Measurements from ENCODE around the gene TMEM8B. TPM values are rescaled to one million over a fixed set of nuclear protein-coding genes. Genes with fewer than 3 reads are reported as not detected.

The TMEM8B gene
- total and polyA plus RNA-seq, 10 of the 15 experiments (the other 5 are each of a cell fraction or from before 2014, with no cell fraction given), result 0.19 to 7.6 (median 2.5) TPM

DNA sequence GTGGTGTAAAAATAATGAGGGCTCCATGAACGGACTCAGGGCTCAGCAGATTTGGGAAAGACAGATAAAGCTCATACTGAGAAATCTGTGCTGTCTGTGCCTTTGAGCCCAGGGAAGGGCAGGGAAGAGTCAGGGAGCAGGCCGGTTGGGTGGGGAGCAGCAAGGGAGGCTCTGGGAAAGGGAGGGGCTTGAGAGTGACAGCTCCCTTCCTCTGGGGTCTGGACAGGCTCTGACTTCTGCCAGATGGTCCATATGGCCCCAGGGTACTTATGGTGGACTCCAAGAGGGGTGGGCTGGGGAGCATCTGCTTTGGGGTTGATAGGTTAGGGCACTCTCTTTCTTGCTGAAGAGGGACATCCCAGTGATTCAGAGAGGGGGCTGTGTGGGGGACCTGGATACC lies 35.6 kb upstream of the TMEM8B start (continued):
- TF ChIP-seq, protein P1, sequence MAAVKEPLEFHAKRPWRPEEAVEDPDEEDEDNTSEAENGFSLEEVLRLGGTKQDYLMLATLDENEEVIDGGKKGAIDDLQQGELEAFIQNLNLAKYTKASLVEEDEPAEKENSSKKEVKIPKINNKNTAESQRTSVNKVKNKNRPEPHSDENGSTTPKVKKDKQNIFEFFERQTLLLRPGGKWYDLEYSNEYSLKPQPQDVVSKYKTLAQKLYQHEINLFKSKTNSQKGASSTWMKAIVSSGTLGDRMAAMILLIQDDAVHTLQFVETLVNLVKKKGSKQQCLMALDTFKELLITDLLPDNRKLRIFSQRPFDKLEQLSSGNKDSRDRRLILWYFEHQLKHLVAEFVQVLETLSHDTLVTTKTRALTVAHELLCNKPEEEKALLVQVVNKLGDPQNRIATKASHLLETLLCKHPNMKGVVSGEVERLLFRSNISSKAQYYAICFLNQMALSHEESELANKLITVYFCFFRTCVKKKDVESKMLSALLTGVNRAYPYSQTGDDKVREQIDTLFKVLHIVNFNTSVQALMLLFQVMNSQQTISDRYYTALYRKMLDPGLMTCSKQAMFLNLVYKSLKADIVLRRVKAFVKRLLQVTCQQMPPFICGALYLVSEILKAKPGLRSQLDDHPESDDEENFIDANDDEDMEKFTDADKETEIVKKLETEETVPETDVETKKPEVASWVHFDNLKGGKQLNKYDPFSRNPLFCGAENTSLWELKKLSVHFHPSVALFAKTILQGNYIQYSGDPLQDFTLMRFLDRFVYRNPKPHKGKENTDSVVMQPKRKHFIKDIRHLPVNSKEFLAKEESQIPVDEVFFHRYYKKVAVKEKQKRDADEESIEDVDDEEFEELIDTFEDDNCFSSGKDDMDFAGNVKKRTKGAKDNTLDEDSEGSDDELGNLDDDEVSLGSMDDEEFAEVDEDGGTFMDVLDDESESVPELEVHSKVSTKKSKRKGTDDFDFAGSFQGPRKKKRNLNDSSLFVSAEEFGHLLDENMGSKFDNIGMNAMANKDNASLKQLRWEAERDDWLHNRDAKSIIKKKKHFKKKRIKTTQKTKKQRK (IDR thresholded peaks at IDR 0.05; ENCODE audit: low read depth, low read length), result no peak
- TF ChIP-seq, protein P2, sequence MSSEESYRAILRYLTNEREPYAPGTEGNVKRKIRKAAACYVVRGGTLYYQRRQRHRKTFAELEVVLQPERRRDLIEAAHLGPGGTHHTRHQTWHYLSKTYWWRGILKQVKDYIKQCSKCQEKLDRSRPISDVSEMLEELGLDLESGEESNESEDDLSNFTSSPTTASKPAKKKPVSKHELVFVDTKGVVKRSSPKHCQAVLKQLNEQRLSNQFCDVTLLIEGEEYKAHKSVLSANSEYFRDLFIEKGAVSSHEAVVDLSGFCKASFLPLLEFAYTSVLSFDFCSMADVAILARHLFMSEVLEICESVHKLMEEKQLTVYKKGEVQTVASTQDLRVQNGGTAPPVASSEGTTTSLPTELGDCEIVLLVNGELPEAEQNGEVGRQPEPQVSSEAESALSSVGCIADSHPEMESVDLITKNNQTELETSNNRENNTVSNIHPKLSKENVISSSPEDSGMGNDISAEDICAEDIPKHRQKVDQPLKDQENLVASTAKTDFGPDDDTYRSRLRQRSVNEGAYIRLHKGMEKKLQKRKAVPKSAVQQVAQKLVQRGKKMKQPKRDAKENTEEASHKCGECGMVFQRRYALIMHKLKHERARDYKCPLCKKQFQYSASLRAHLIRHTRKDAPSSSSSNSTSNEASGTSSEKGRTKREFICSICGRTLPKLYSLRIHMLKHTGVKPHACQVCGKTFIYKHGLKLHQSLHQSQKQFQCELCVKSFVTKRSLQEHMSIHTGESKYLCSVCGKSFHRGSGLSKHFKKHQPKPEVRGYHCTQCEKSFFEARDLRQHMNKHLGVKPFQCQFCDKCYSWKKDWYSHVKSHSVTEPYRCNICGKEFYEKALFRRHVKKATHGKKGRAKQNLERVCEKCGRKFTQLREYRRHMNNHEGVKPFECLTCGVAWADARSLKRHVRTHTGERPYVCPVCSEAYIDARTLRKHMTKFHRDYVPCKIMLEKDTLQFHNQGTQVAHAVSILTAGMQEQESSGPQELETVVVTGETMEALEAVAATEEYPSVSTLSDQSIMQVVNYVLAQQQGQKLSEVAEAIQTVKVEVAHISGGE (CRISPR knock-in tag; IDR thresholded peaks at IDR 0.05), result no peak

DNA sequence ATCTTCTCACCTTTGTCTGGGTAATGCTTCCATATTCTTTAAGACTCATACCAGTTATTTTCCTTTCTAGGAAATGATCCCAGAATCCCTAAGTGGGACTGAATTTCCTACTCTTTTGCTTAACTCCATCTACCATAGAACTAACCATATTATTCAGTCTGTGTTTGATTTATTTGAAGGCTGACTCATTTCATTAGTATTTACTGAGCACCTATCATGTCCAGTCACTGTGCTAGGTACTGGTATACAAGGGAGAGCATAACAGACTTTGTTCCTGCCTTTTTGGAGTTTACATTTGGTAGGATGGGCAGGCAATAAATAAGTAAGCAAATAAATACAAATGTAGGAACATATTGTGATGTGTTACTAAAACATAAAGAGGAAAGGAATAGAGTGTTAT lies 33.3 kb upstream of the TMEM8B start:
- CTCF ChIA-PET, result interaction anchor here (3.3 kb wide), 1 partner anchor 30 kb away, joined by 14 read pairs; no protein-coding TSS in a partner anchor
- no TSS peak for BruUV-seq (replicated peaks)

More for the DNA sequence above, 33.3 kb upstream of the TMEM8B start:
- H3K27ac ChIP-seq (ENCODE audit: control insufficient read depth, insufficient read depth), result no peak overlapping the region
- H2AFZ ChIP-seq (ENCODE audit: control insufficient read depth, low read depth, low read length), result no peak overlapping the region
- TF ChIP-seq JUNB (IDR thresholded peaks at IDR 0.05) (peak; percentile 44; the same call in 1 of the 2 replicates), ZNF622 (IDR thresholded peaks at IDR 0.05) (no peak)
- H3K4me1 ChIP-seq (ENCODE audit: control insufficient read depth, insufficient read depth, low read length), result peaks cover 21% of the 10 kb centered on the region
- no peak overlapping the region for H3K9ac ChIP-seq (ENCODE audit: control insufficient read depth, insufficient read depth, low read length)
- ATAC-seq (no peak), FAIRE-seq (no peak), DNase-seq (ENCODE audit: low read depth, low spot score) (no peak)
- no peaks in the 10 kb centered on the region for H3K9me3 ChIP-seq (replicated peaks; ENCODE audit: control insufficient read depth, insufficient read depth, low read length)
- peaks cover 0 to 6% of the 10 kb centered on the region in 2 experiments; a peak in 2 of 4 replicates for H3K36me3 ChIP-seq (ENCODE audit: control insufficient read depth in 2 of 2, insufficient read depth in 2 of 2, low read length in 1 of 2)
- ChIA-PET RAD21 (ENCODE audit: unreplicated experiment) (interaction anchor here (1.6 kb wide), 1 partner anchor 19 kb away, joined by 4 read pairs; the partner anchor contains the start of gene HINT2), SMC1A (ENCODE audit: uncharacterized antibody, unreplicated experiment) (no interaction called here), POLR2A (no interaction called here)
- no peak overlapping the region for H3K4me3 ChIP-seq
- no peak overlapping the region for H3K4me2 ChIP-seq (ENCODE audit: control insufficient read depth, insufficient read depth)
- intact Hi-C loops (cut with micrococcal nuclease; ENCODE audit: unreplicated experiment), result no loop called here
- H4K20me1 ChIP-seq (ENCODE audit: control insufficient read depth, insufficient read depth), result no peaks in the 10 kb centered on the region
- in situ Hi-C loops (cut with MboI), result no loop called here
- no peaks in the 10 kb centered on the region for H3K27me3 ChIP-seq (replicated peaks in 1 of 2; ENCODE audit: control insufficient read depth in 2 of 2, insufficient read depth in 2 of 2, low read length in 1 of 2)
- H3K79me2 ChIP-seq (ENCODE audit: control insufficient read depth, insufficient read depth, low read length), result no peaks in the 10 kb centered on the region

Measured in GM12878 (cell line).